ENCODE measurements around the gene SYDE1. TPM values are rescaled to one million over a fixed set of nuclear protein-coding genes. Genes with fewer than 3 reads are reported as not detected.
"Not testable (repeated sequence)": the region's sequence is repeated elsewhere in the genome, so short reads cannot be mapped to it uniquely, and the experiment has no call there.

SYDE1 gene
- total RNA-seq, result 100 to 1,000 TPM in 1 of 4 donors, 10 to 100 TPM in 3; 42.8 to 106 (median 77.1) TPM

- intact Hi-C loops (cut with DNase I), result loop anchor here (2.0 to 10.0 kb wide), 2 partner anchors 17 to 347 kb away; a partner anchor contains a TSS
- Histone ChIP-seq H3K9me3 (peaks cover 0 to 20% (median 16%) of the 10 kb centered on the region in 4 donors), H3K4me3 (peak within 1 kb of the TSS; percentile 76 to 99 (median 94)), H3K27ac (replicated peaks in 1 of 4) (peak within 1 kb of the TSS; percentile 94 to 96 (median 96)), H3K27me3 (no peaks in the 10 kb centered on the region), H3K36me3 (peaks cover 21 to 36% (median 34%) of the 10 kb centered on the region in 4 donors), H3K4me1 (peaks cover 11 to 31% (median 24%) of the 10 kb centered on the region in 4 donors)
- TF ChIP-seq CTCF (IDR thresholded peaks at IDR 0.05), result no peak
- peak in 1 of 2 donors; percentile 83 for TF ChIP-seq POLR2AphosphoS5 (IDR thresholded peaks at IDR 0.05)
- no peak for TF ChIP-seq EP300 (IDR thresholded peaks at IDR 0.05)
- TF ChIP-seq POLR2A (IDR thresholded peaks at IDR 0.05; ENCODE audit: low read depth), result peak; percentile 18
- under 1% methylated on average over 46 of the region's 78 CpGs for WGBS
- DNase-seq (ENCODE audit: extremely low spot score), result no peak
Measured at GRCh38 chr19:15107061-15108010, at the start of gene SYDE1. Gene SYDE1 (plus strand): TSS chr19:15107401. CDS start chr19:15107434, 33 bp downstream.

GRCh38 chr19:15062036-15062435 lies 45.2 kb upstream of the SYDE1 start:
- no peak overlapping the region for H3K4me3 ChIP-seq
- no peak overlapping the region for H3K27ac ChIP-seq (replicated peaks in 1 of 4)
- TF ChIP-seq POLR2A (IDR thresholded peaks at IDR 0.05; ENCODE audit: low read depth), result no peak
- TF ChIP-seq POLR2AphosphoS5 (IDR thresholded peaks at IDR 0.05), result no peak
- no peak for TF ChIP-seq CTCF (IDR thresholded peaks at IDR 0.05)
- no peak for TF ChIP-seq EP300 (IDR thresholded peaks at IDR 0.05)
- WGBS, result 77% methylated on average over 12 of the region's 12 CpGs
- intact Hi-C loops (cut with DNase I), result no loop called here
- H3K4me1 ChIP-seq, result no peaks in the 10 kb centered on the region
- DNase-seq (ENCODE audit: extremely low spot score), result no peak
- peaks cover 0 to 48% (median 2%) of the 10 kb centered on the region in 4 donors for H3K27me3 ChIP-seq
- no peaks in the 10 kb centered on the region for H3K36me3 ChIP-seq
- H3K9me3 ChIP-seq, result no peaks in the 10 kb centered on the region

- H3K9me3 ChIP-seq; H3K27ac ChIP-seq (replicated peaks in 1 of 4); H3K4me1 ChIP-seq; DNase-seq (ENCODE audit: extremely low spot score); intact Hi-C loops (cut with DNase I); H3K4me3 ChIP-seq; H3K36me3 ChIP-seq: not testable (repeated sequence)
- 80% methylated on average over 4 of the region's 4 CpGs for WGBS
- peaks cover 0 to 20% (median 0%) of the 10 kb centered on the region in 4 donors for H3K27me3 ChIP-seq
Measured at GRCh38 chr19:15070386-15070785, 36.8 kb upstream of the SYDE1 start.

- Histone ChIP-seq H3K4me1 (no peaks in the 10 kb centered on the region), H3K27me3 (peaks cover 0 to 15% (median 0%) of the 10 kb centered on the region in 4 donors), H3K4me3 (no peak overlapping the region), H3K36me3 (no peaks in the 10 kb centered on the region), H3K27ac (replicated peaks in 1 of 4) (no peak overlapping the region), H3K9me3 (no peaks in the 10 kb centered on the region)
- TF ChIP-seq EP300 (IDR thresholded peaks at IDR 0.05) (no peak), POLR2A (IDR thresholded peaks at IDR 0.05; ENCODE audit: low read depth) (no peak), CTCF (IDR thresholded peaks at IDR 0.05) (no peak), POLR2AphosphoS5 (IDR thresholded peaks at IDR 0.05) (no peak)
- DNase-seq (ENCODE audit: extremely low spot score), result no peak
- intact Hi-C loops (cut with DNase I), result no loop called here
- WGBS, result 70% methylated on average over 23 of the region's 23 CpGs
Measured at GRCh38 chr19:15072930-15073647, 34.1 kb upstream of the SYDE1 start.

- no peak overlapping the region for H3K4me3 ChIP-seq
- no peaks in the 10 kb centered on the region for H3K4me1 ChIP-seq
- H3K27me3 ChIP-seq, result peaks cover 0 to 19% (median 0%) of the 10 kb centered on the region in 4 donors
- no peaks in the 10 kb centered on the region for H3K36me3 ChIP-seq
- TF ChIP-seq CTCF (IDR thresholded peaks at IDR 0.05), result no peak
- TF ChIP-seq EP300 (IDR thresholded peaks at IDR 0.05), result no peak
- no peak for TF ChIP-seq POLR2AphosphoS5 (IDR thresholded peaks at IDR 0.05)
- TF ChIP-seq POLR2A (IDR thresholded peaks at IDR 0.05; ENCODE audit: low read depth), result no peak
- no peak overlapping the region for H3K27ac ChIP-seq (replicated peaks in 1 of 4)
- no peaks in the 10 kb centered on the region for H3K9me3 ChIP-seq
- WGBS, result 62% methylated on average over 2 of the region's 2 CpGs
- DNase-seq (ENCODE audit: extremely low spot score), result no peak
- intact Hi-C loops (cut with DNase I), result no loop called here
Measured at GRCh38 chr19:15074371-15074770, 32.8 kb upstream of the SYDE1 start.

Data from esophagus muscularis mucosa (tissue), 4 donors.